GM12865 (cell line): ENCODE measurements around the gene FANCC.
"Not testable (repeated sequence)": the region's sequence is repeated elsewhere in the genome, so short reads cannot be mapped to it uniquely, and the experiment has no call there.

ENCODE experiments used
- DNase-seq: peaks from one replicate; pipeline ENCODE4 v3.0.0; 2010; ENCODE audit warnings: low read depth
- H3K4me3 ChIP-seq: 2 replicates; pipeline ENCODE4 v1.5.1; 2011; ENCODE audit warnings: mild to moderate bottlenecking, low read depth, low read length, control low read depth
- CTCF ChIP-seq: IDR thresholded peaks from 2 replicates; pipeline ENCODE4 v1.5.1; 2011; ENCODE audit warnings: low read length, control low read depth, low read depth, inconsistent platforms; ENCODE audit not compliant: insufficient read depth; ENCODE audit errors: missing control alignments

The FANCC gene

DNA sequence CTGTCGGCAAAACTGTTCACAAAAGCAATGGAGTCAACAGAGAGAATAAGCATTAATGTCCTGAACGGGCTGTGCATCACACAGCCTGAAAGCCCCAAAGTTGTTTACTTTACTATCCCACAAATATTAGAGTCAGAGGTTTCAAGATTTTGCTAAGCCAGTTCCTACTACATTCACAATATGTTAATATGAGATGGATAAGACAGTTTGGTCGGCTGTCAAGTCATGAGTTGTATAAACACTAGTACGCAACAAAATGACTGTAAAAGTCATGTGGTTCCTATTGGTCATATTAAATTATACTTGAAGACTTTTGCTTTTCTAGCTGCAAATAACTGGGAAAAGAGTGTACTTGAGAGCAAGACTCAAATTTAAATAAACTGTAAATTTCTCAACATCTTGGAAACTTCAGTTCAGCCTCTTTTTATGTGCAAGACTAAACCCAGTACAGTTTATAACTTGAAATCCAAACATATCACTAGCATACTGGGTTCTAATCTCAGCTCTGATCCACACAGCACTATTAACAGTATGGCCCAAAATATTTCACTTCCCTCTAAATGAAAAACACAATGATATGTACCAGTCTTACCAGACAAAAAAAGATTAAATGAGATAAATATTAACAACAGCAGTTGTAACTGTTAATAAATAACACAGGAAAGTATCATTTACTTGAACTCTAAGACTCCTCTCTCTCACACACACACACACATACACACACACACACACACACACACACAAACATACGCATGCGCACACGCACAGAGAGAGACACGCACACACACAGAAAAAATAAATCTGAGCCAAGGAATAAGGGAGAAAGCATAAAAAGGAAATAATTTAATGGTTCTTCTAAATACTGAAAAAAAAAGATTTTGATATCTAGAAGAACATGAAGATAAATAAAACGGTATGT is 33.1 kb downstream of the FANCC start:
- no peak for DNase-seq
- H3K4me3 ChIP-seq = no peak overlapping the region
- no peak for TF ChIP-seq CTCF

DNA sequence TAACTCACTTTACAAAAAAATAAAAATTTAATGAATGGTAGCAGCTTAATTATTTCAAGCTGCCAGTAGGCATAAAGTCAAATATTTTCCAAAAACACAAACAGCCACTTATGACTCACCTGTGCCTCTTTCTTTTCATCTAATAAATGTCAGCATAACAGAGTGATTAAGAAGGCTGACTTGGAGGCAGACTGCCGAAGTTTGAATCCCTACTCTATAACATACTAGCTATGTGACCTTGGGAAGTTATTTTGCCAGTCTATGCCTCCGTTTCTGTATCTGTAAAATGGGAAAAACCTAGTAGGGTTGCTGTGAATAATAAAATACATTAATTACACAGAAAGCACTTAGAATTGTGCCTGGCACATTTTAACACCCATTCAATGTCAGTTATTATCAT is 33.8 kb downstream of the FANCC start:
- no peak for TF ChIP-seq CTCF
- no peak for DNase-seq
- no peak overlapping the region for H3K4me3 ChIP-seq

DNA sequence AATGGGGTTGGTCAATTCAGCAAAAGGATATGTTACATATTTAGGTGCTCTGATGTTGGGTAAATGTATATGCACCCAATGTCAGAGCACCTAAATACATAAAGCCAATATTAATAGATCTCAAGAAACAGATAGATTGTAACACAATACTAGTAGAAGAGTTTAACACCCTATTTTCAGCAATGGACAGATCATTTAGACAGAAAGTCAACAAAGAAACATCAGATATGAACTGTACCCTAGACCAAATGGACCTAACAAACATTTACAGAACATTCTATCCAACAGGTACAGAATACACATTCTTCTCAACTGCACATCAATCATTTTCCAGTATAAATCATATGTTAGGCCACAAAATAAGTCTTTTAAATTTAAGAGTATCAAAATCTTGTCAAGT is 35.2 kb downstream of the FANCC start:
- TF ChIP-seq CTCF = no peak
- no peak for DNase-seq
- no peak overlapping the region for H3K4me3 ChIP-seq

DNA sequence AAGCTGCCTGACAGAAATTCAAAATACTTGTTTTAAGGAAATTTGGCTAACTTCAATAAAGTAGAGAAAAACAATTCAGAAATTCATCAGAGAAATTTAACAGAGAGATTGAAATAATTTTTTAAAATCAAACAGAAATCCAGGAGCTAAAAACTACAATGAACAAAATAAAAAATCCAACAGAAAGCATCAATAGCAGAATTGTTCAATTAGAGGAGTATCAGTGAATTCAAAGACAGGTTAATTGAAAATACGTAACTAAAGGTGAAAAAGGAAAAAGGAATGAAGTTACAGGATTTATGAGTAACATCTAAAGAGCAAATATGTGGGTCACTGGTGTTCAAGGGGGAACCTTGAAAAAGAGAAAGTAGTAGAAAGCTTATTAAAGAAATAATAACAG is 36.8 kb downstream of the FANCC start:
- no peak for TF ChIP-seq CTCF
- no peak for DNase-seq
- no peak overlapping the region for H3K4me3 ChIP-seq

DNA sequence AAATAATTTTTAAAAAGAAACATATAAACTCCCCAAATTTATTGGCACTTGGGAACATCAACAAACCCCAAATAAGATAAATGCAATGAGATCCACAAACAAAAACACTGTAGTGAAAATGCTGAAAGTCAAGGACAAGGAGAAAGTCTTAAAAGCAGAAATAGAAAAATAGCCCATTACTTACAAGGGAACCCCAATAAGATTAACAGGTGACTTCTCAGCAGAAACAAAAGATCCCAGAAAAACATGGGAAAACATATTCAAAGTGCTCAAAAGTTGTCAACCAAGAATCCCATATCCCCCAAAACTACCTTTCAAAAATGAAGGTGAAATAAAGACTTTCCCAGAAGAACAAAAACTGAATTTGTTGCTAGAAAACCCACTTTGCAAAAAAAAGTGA is 40.0 kb downstream of the FANCC start:
- no peak for DNase-seq
- no peak overlapping the region for H3K4me3 ChIP-seq
- TF ChIP-seq CTCF = no peak

DNA sequence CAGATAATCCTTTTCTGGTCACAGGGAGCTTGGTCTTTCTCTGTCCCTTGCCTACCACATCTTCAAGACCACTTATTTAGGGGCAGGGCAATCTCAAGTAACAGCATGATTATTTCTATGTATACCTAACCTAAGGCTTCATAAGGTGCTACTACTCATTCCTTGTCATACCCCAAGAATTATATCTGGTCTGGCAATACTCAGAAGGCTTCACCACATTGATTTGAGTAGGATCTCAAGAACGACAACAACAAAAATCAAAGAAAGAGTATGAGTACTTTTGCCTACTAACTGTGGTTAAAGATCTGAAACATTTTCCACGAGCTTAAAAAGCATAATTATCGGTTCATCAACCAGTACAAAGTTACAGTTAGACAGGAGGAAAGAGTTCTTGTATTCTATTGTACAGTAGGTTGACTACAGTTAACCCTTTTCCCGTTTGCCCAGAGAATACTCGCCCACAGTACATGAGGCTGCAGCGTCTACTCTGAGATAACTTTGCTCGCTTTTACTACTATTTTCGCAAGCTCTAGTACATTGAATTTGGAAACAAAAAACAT is 41.0 kb downstream of the FANCC start:
- no peak for TF ChIP-seq CTCF
- no peak overlapping the region for H3K4me3 ChIP-seq
- no peak for DNase-seq

DNA sequence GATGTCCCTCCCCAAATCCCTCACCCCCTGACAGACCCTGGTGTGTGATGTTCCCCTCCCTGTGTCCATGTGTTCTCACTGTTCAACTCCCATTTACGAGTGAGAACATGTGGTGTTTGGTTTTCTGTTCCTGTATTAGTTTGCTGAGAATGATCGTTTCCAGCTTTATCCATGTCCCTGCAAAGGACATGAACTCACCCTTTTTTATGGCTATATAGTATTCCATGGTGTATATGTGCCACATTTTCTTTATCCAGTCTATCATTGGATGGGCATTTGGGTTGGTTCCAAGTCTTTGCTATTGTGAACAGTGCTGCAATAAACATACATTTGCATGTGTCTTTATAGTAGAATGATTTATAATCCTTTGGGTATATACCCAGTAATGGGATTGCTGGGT is 43.3 kb downstream of the FANCC start:
- not testable (repeated sequence) for DNase-seq, H3K4me3 ChIP-seq
